Liver (tissue), 9 donors: ENCODE data around the gene MTCH1. TPM values are rescaled to one million over a fixed set of nuclear protein-coding genes. Genes with fewer than 3 reads are reported as not detected.

ENCODE experiments used
- DNase-seq: peaks from one replicate; pipeline ENCODE4 v3.0.0-alpha.2; 2017; ENCODE audit warnings: low spot score
- H3K27ac ChIP-seq, 2 donors: one replicate each; pipeline ENCODE4 v1.7.0; 2013; ENCODE audit warnings: inconsistent platforms in 2 of 2, low read length in 2 of 2, control low read depth in 1 of 2, low read depth in 1 of 2, mild to moderate bottlenecking in 1 of 2
- H3K27me3 ChIP-seq, 4 donors: one replicate each; pipeline versions ENCODE4 v1.6.1 to v1.7.0; 2013; ENCODE audit warnings: low read length in 3 of 4, inconsistent platforms in 1 of 4, mild to moderate bottlenecking in 1 of 4, moderate library complexity in 1 of 4; ENCODE audit not compliant: control insufficient read depth in 4 of 4, insufficient read depth in 4 of 4
- H3K36me3 ChIP-seq, 4 donors: one replicate each; pipeline versions ENCODE4 v1.6.1 to v1.7.0; 2013; ENCODE audit warnings: low read length in 3 of 4, mild to moderate bottlenecking in 3 of 4, low read depth in 1 of 4, moderate library complexity in 1 of 4; ENCODE audit not compliant: control insufficient read depth in 4 of 4, insufficient read depth in 3 of 4
- H3K4me1 ChIP-seq, 4 donors: one replicate each; pipeline versions ENCODE4 v1.6.1 to v1.7.0; 2013; ENCODE audit warnings: low read length in 3 of 4, mild to moderate bottlenecking in 3 of 4, moderate library complexity in 1 of 4; ENCODE audit not compliant: control insufficient read depth in 4 of 4, insufficient read depth in 4 of 4
- H3K4me3 ChIP-seq, 3 donors: one replicate each; pipeline versions ENCODE4 v1.6.1 to v1.7.0; 2013; ENCODE audit warnings: low read length in 3 of 3, control low read depth in 1 of 3, low read depth in 1 of 3, mild to moderate bottlenecking in 1 of 3
- H3K9ac ChIP-seq, 2 donors: one replicate each; pipeline ENCODE4 v1.7.0; 2013; ENCODE audit warnings: low read length in 2 of 2, mild to moderate bottlenecking in 2 of 2, moderate library complexity in 2 of 2, control low read depth in 1 of 2, low read depth in 1 of 2
- H3K9me3 ChIP-seq, 4 donors: one replicate each; pipeline versions ENCODE4 v1.6.1 to v1.7.0; 2013; ENCODE audit warnings: low read length in 3 of 4; ENCODE audit not compliant: control insufficient read depth in 4 of 4
- ATF3 ChIP-seq: IDR thresholded peaks from 2 replicates; pipeline ENCODE4 v1.6.1; 2016; ENCODE audit warnings: antibody characterized with exemption
- CTCF ChIP-seq: fragments of 150-350 bp; IDR thresholded peaks from 2 replicates; pipeline ENCODE4 v1.5.1; 2017; ENCODE audit warnings: improper control_type of control experiment, low read depth, low read length; ENCODE audit not compliant: missing input control
- EGR1 ChIP-seq, 2 donors: IDR thresholded peaks; 2 replicates each; pipeline ENCODE4 v1.6.1; 2016 to 2018; ENCODE audit warnings: antibody characterized with exemption in 2 of 2, low read depth in 2 of 2
- FOXA1 ChIP-seq: IDR thresholded peaks from 2 replicates; pipeline ENCODE4 v1.6.1; 2016; ENCODE audit warnings: antibody characterized with exemption
- FOXA2 ChIP-seq: IDR thresholded peaks from 2 replicates; pipeline ENCODE4 v1.6.1; 2016; ENCODE audit warnings: antibody characterized with exemption
- GABPA ChIP-seq, 2 donors: IDR thresholded peaks in 1 of 2; conservative IDR thresholded peaks in 1 of 2; 2 replicates each; pipeline ENCODE4 v1.6.1; 2016; ENCODE audit warnings: antibody characterized with exemption in 2 of 2, mild to moderate bottlenecking in 1 of 2, moderate library complexity in 1 of 2
- HNF4A ChIP-seq, 2 donors: conservative IDR thresholded peaks; 2 replicates each; pipeline ENCODE4 v1.6.1; 2016; ENCODE audit warnings: antibody characterized with exemption in 2 of 2, mild to moderate bottlenecking in 2 of 2
- HNF4G ChIP-seq: IDR thresholded peaks from 2 replicates; pipeline ENCODE4 v1.6.1; 2016; ENCODE audit warnings: antibody characterized with exemption
- JUND ChIP-seq, 2 donors: IDR thresholded peaks; 2 replicates each; pipeline ENCODE4 v1.6.1; 2016; ENCODE audit warnings: antibody characterized with exemption in 2 of 2
- MAX ChIP-seq: IDR thresholded peaks from 2 replicates; pipeline ENCODE4 v1.6.1; 2016; ENCODE audit warnings: antibody characterized with exemption
- NR2F2 ChIP-seq: IDR thresholded peaks from 2 replicates; pipeline ENCODE4 v1.6.1; 2016; ENCODE audit warnings: antibody characterized with exemption
- RAD21 ChIP-seq, 2 donors: IDR thresholded peaks; 2 replicates each; pipeline ENCODE4 v1.6.1; 2016; ENCODE audit warnings: antibody characterized with exemption in 2 of 2, mild to moderate bottlenecking in 2 of 2
- REST ChIP-seq: IDR thresholded peaks from 2 replicates; pipeline ENCODE4 v1.6.1; 2016; ENCODE audit warnings: antibody characterized with exemption, mild to moderate bottlenecking
- RXRA ChIP-seq, 2 donors: IDR thresholded peaks; 2 replicates each; pipeline ENCODE4 v1.6.1; 2017 to 2018; ENCODE audit warnings: antibody characterized with exemption in 2 of 2, mild to moderate bottlenecking in 1 of 2
- SP1 ChIP-seq: IDR thresholded peaks from 2 replicates; pipeline ENCODE4 v1.6.1; 2018; ENCODE audit warnings: antibody characterized with exemption, mild to moderate bottlenecking
- TAF1 ChIP-seq: conservative IDR thresholded peaks from 2 replicates; pipeline ENCODE4 v1.6.1; 2016; ENCODE audit warnings: antibody characterized with exemption, mild to moderate bottlenecking
- YY1 ChIP-seq: IDR thresholded peaks from 2 replicates; pipeline ENCODE4 v1.6.1; 2016; ENCODE audit warnings: antibody characterized with exemption, mild to moderate bottlenecking
- ZBTB33 ChIP-seq: IDR thresholded peaks from 2 replicates; pipeline ENCODE4 v1.6.1; 2016; ENCODE audit warnings: antibody characterized with exemption
- WGBS: extraction: QIAGEN DNeasy Blood & Tissue Kit; methylation state at CpG from one replicate; pipeline ENCODE4 v1.1.7; 2013; 5-methylcytosine and 5-hydroxymethylcytosine counted together
- polyA plus RNA-seq, 2 donors: library from polyadenylated mRNA; stranded (reverse) in 1 of 2; unstranded in 1 of 2; fragments of 200-250 nt in 1 of 2; fragments of >200 nt in 1 of 2; fragmentation: Nextera tagmentation in 1 of 2; extraction: Ambion mirVana in 1 of 2; gene quantifications; one replicate each; pipeline versions ENCODE4 v1.2.1 to v1.2.3, GENCODE V29; 2013 to 2015
- total RNA-seq, 2 donors: library from RNA; depleted of rRNA; stranded (reverse); fragments of >200 nt; gene quantifications; one replicate each; pipeline ENCODE4 v1.2.3, GENCODE V29; 2014
- donor health status: healthy.
- donor health status: healthy.
- donor health status: healthy.
- donor health status: healthy.
- donor health status: healthy.

The MTCH1 gene
- total and polyA plus RNA-seq, 4 donors, result 61.5 to 79.6 (median 74.1) TPM

- H3K27ac ChIP-seq, result no peak overlapping the region
- H3K4me3 ChIP-seq, result no peak overlapping the region
- no peak overlapping the region for H3K9ac ChIP-seq
- H3K9me3 ChIP-seq, result no peaks in the 10 kb centered on the region
- H3K4me1 ChIP-seq, result peaks cover 0 to 5% (median 0%) of the 10 kb centered on the region in 4 donors
- H3K36me3 ChIP-seq, result peaks cover 28 to 71% (median 59%) of the 10 kb centered on the region in 4 donors
- TF ChIP-seq YY1 (no peak), RAD21 (IDR thresholded peaks at IDR 0.05) (no peak), ZBTB33 (no peak), FOXA1 (no peak), GABPA (IDR thresholded peaks at IDR 0.05 in 1 of 2, conservative IDR thresholded peaks at IDR 0.05 in 1 of 2) (no peak), RXRA (IDR thresholded peaks at IDR 0.05) (no peak), MAX (no peak), NR2F2 (no peak), TAF1 (no peak), SP1 (no peak), REST (no peak), ATF3 (no peak), HNF4A (conservative IDR thresholded peaks at IDR 0.05) (no peak), JUND (IDR thresholded peaks at IDR 0.05) (no peak), HNF4G (no peak), EGR1 (IDR thresholded peaks at IDR 0.05; ENCODE audit: low read depth in 2 of 2) (no peak), CTCF (no peak), FOXA2 (no peak)
- no peak for DNase-seq
- 95% methylated on average over 7 of the region's 7 CpGs for WGBS
- H3K27me3 ChIP-seq, result no peaks in the 10 kb centered on the region
Measured at GRCh38 chr6:36976509-36976908, 9.5 kb downstream of the MTCH1 start.

- H3K4me3 ChIP-seq, result no peak overlapping the region
- H3K27me3 ChIP-seq, result no peaks in the 10 kb centered on the region
- peaks cover 0 to 5% (median 0%) of the 10 kb centered on the region in 4 donors for H3K4me1 ChIP-seq
- WGBS, result 93% methylated on average over 4 of the region's 4 CpGs
- no peak overlapping the region for H3K27ac ChIP-seq
- H3K9ac ChIP-seq, result no peak overlapping the region
- H3K9me3 ChIP-seq, result no peaks in the 10 kb centered on the region
- H3K36me3 ChIP-seq, result peaks cover 29 to 77% (median 64%) of the 10 kb centered on the region in 4 donors
- DNase-seq, result peak; percentile 65
- TF ChIP-seq GABPA (IDR thresholded peaks at IDR 0.05 in 1 of 2, conservative IDR thresholded peaks at IDR 0.05 in 1 of 2) (no peak), EGR1 (IDR thresholded peaks at IDR 0.05; ENCODE audit: low read depth in 2 of 2) (no peak), TAF1 (no peak), CTCF (no peak), FOXA2 (no peak), MAX (no peak), ZBTB33 (no peak), JUND (IDR thresholded peaks at IDR 0.05) (no peak), HNF4A (conservative IDR thresholded peaks at IDR 0.05) (no peak), YY1 (no peak), RXRA (IDR thresholded peaks at IDR 0.05) (no peak), SP1 (no peak), HNF4G (no peak), FOXA1 (no peak), NR2F2 (no peak), ATF3 (no peak)
Measured at GRCh38 chr6:36976007-36976264, 10.1 kb downstream of the MTCH1 start.
